ENCODE results near the gene APBA2.

APBA2 gene

DNA sequence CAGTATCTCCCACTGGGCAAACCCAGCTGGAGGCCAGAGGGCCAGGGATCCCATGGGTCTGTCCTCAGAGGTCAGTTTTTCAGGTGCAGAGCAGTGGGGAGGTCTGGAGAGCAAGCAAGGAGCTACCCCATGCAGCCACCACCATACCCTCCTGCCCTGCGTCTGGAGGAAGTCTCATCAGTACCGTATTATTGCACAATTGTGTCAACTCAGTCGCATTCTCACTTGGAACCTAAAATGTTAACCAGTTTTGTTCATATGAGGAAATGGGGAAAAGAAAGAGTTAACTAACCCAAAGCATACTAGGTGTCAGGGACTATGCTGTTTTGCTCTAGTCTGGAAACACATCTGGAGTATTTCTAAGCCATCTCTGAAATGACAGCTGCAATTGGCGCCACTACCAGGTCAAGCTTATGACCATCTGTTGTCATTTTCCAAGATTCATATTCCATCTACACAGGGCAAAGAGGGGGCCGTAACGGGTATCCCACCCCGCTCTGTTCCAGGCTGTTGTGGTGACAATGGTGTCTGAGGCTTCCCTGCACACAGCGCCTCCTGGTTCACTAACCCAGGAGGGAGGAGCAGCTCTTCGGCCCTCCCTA lies 16.9 kb upstream of the APBA2 start:
- ATAC-seq (ENCODE audit: insufficient read depth, low read depth) (no peak), DNase-seq (no peak)
- H3K9me3 ChIP-seq (ENCODE audit: insufficient read depth, low read length, severe bottlenecking) = no peaks in the 10 kb centered on the region
- no peaks in the 10 kb centered on the region for H4K20me1 ChIP-seq (ENCODE audit: insufficient read depth, low read length)
- no peak overlapping the region for H3K4me2 ChIP-seq (ENCODE audit: insufficient read depth, low read length)
- H3K9ac ChIP-seq (ENCODE audit: low read depth, low read length) = no peak overlapping the region
- no peak for TF ChIP-seq EZH2 (IDR thresholded peaks at IDR 0.05; ENCODE audit: borderline replicate concordance, low read depth, low read length, severe bottlenecking)
- TF ChIP-seq CTCF (IDR thresholded peaks at IDR 0.05; ENCODE audit: borderline replicate concordance, extremely low read depth, low read length, poor library complexity, severe bottlenecking) = no peak
- no peaks in the 10 kb centered on the region for H3K4me1 ChIP-seq (ENCODE audit: insufficient read depth, low read length)
- no peak overlapping the region for H3K4me3 ChIP-seq (ENCODE audit: low read depth in 1 of 2, low read length in 2 of 2)
- H3K79me2 ChIP-seq (ENCODE audit: insufficient read depth, low read length) = no peaks in the 10 kb centered on the region
- H3K27ac ChIP-seq (ENCODE audit: low read length) = no peak overlapping the region
- H3K36me3 ChIP-seq (ENCODE audit: insufficient read depth, low read length) = no peaks in the 10 kb centered on the region
- no peaks in the 10 kb centered on the region for H3K27me3 ChIP-seq (ENCODE audit: insufficient read depth, low read length, poor library complexity)
- no peak overlapping the region for H2AFZ ChIP-seq (ENCODE audit: low read depth, low read length)

GRCh38 chr15:28871168-28871567 lies 14.6 kb upstream of the APBA2 start:
- H3K4me1 ChIP-seq (ENCODE audit: insufficient read depth, low read length) = no peaks in the 10 kb centered on the region
- TF ChIP-seq CTCF (IDR thresholded peaks at IDR 0.05; ENCODE audit: borderline replicate concordance, extremely low read depth, low read length, poor library complexity, severe bottlenecking) (no peak), EZH2 (IDR thresholded peaks at IDR 0.05; ENCODE audit: borderline replicate concordance, low read depth, low read length, severe bottlenecking) (no peak)
- no peak overlapping the region for H3K27ac ChIP-seq (ENCODE audit: low read length)
- no peak overlapping the region for H3K9ac ChIP-seq (ENCODE audit: low read depth, low read length)
- no peak overlapping the region for H3K4me2 ChIP-seq (ENCODE audit: insufficient read depth, low read length)
- ATAC-seq (ENCODE audit: insufficient read depth, low read depth) (no peak), DNase-seq (no peak)
- no peaks in the 10 kb centered on the region for H3K9me3 ChIP-seq (ENCODE audit: insufficient read depth, low read length, severe bottlenecking)
- H3K27me3 ChIP-seq (ENCODE audit: insufficient read depth, low read length, poor library complexity) = no peaks in the 10 kb centered on the region
- H3K79me2 ChIP-seq (ENCODE audit: insufficient read depth, low read length) = no peaks in the 10 kb centered on the region
- no peaks in the 10 kb centered on the region for H4K20me1 ChIP-seq (ENCODE audit: insufficient read depth, low read length)
- H2AFZ ChIP-seq (ENCODE audit: low read depth, low read length) = no peak overlapping the region
- no peaks in the 10 kb centered on the region for H3K36me3 ChIP-seq (ENCODE audit: insufficient read depth, low read length)
- no peak overlapping the region for H3K4me3 ChIP-seq (ENCODE audit: low read depth in 1 of 2, low read length in 2 of 2)

DNA sequence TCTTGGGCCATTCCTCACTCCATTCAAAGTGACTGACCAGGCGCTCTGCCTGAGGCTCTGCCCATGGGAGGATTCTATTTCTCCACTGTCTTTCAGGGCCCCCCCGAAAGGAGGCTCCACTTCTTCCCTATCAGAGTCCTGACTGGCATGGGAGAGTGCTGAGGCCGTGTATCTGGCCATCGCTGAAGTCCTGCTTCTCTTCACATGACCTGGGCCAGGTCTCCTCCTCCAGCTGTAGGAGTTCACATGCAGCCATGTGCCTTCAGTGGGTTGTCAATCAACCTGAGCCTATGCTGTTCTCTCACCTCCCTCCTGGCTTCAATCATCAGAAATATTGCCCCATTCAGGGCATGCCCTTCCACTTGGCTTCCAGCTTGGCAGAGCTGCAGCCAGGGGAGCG lies 12.8 kb upstream of the APBA2 start:
- TF ChIP-seq EZH2 (IDR thresholded peaks at IDR 0.05; ENCODE audit: borderline replicate concordance, low read depth, low read length, severe bottlenecking) = no peak
- no peak for TF ChIP-seq CTCF (IDR thresholded peaks at IDR 0.05; ENCODE audit: borderline replicate concordance, extremely low read depth, low read length, poor library complexity, severe bottlenecking)
- DNase-seq = no peak
- no peaks in the 10 kb centered on the region for H3K9me3 ChIP-seq (ENCODE audit: insufficient read depth, low read length, severe bottlenecking)
- no peaks in the 10 kb centered on the region for H4K20me1 ChIP-seq (ENCODE audit: insufficient read depth, low read length)
- no peak overlapping the region for H3K4me2 ChIP-seq (ENCODE audit: insufficient read depth, low read length)
- ATAC-seq (ENCODE audit: insufficient read depth, low read depth) = no peak
- H2AFZ ChIP-seq (ENCODE audit: low read depth, low read length) = no peak overlapping the region
- H3K4me1 ChIP-seq (ENCODE audit: insufficient read depth, low read length) = no peaks in the 10 kb centered on the region
- no peaks in the 10 kb centered on the region for H3K27me3 ChIP-seq (ENCODE audit: insufficient read depth, low read length, poor library complexity)
- no peaks in the 10 kb centered on the region for H3K79me2 ChIP-seq (ENCODE audit: insufficient read depth, low read length)
- no peak overlapping the region for H3K27ac ChIP-seq (ENCODE audit: low read length)
- H3K4me3 ChIP-seq (ENCODE audit: low read depth in 1 of 2, low read length in 2 of 2) = no peak overlapping the region
- no peak overlapping the region for H3K9ac ChIP-seq (ENCODE audit: low read depth, low read length)
- H3K36me3 ChIP-seq (ENCODE audit: insufficient read depth, low read length) = no peaks in the 10 kb centered on the region

Data from DND-41 (cell line).